K562 (cell line): Measurements from ENCODE around the gene GFI1B. TPM values are rescaled to one million over a fixed set of nuclear protein-coding genes. Genes with fewer than 3 reads are reported as not detected.

Source experiments
- DNMT1 ChIP-seq: fragments of 450-650 bp; IDR thresholded peaks from 2 replicates; pipeline ENCODE4 v1.6.1; 2016; ENCODE audit warnings: antibody characterized with exemption, mild to moderate bottlenecking
- ETV6 ChIP-seq, 3 experiments: fragments of 150-350 bp in 1 of 3; sonication (generic) in 1 of 3; formaldehyde crosslinking in 1 of 3; IDR thresholded peaks; 2 replicates each; pipeline versions ENCODE4 v1.6.1 to v1.8.0; 2014 to 2022; ENCODE audit warnings: borderline replicate concordance in 2 of 3, low read depth in 2 of 3, antibody characterized with exemption in 1 of 3, low read length in 1 of 3, mild to moderate bottlenecking in 1 of 3, missing genetic modification reagents in 1 of 3
- HEY1 ChIP-seq: fragments of 250-450 bp; sonication (Bioruptor Pico); IDR thresholded peaks from 2 replicates; pipeline ENCODE4 v1.5.0; 2020; ENCODE audit warnings: mild to moderate bottlenecking, moderate library complexity, borderline replicate concordance
- HIVEP1 ChIP-seq: fragments of 250-450 bp; sonication (Bioruptor Pico); IDR thresholded peaks from 2 replicates; pipeline ENCODE4 v1.4.0; 2020; ENCODE audit warnings: mild to moderate bottlenecking
- HNRNPL ChIP-seq: fragments of 200-400 bp; formaldehyde crosslinking; IDR thresholded peaks from 2 replicates; pipeline ENCODE4 v1.6.1; 2017; ENCODE audit warnings: low read depth, mild to moderate bottlenecking, low read length
- IRF9 ChIP-seq: fragments of 450-650 bp; IDR thresholded peaks from 2 replicates; pipeline ENCODE4 v1.6.1; 2016; ENCODE audit warnings: missing biosample characterization, missing genetic modification characterization
- JUN ChIP-seq, 2 experiments: sonication (generic) in 1 of 2; formaldehyde crosslinking in 1 of 2; IDR thresholded peaks; 2 replicates each; pipeline versions ENCODE4 v1.6.1 to v1.8.0; 2012 to 2022; ENCODE audit warnings: borderline replicate concordance in 2 of 2, mild to moderate bottlenecking in 2 of 2, improper control_type of control experiment in 1 of 2, low read depth in 1 of 2, low read length in 1 of 2, missing genetic modification reagents in 1 of 2
- L3MBTL2 ChIP-seq: fragments of 450-650 bp; IDR thresholded peaks from 2 replicates; pipeline ENCODE4 v1.6.1; 2016; ENCODE audit warnings: mild to moderate bottlenecking, moderate library complexity
- MXI1 ChIP-seq: IDR thresholded peaks from 2 replicates; pipeline ENCODE4 v1.6.1; 2011; ENCODE audit warnings: low read depth, mild to moderate bottlenecking, improper control_type of control experiment, low read length
- NCOA4 ChIP-seq: fragments of 450-650 bp; IDR thresholded peaks from 2 replicates; pipeline ENCODE4 v1.6.1; 2018; ENCODE audit warnings: mild to moderate bottlenecking; ENCODE audit not compliant: partially characterized antibody
- POLR3A ChIP-seq: IDR thresholded peaks from 2 replicates; pipeline ENCODE4 v1.6.1; 2011; ENCODE audit warnings: borderline replicate concordance, mild to moderate bottlenecking, moderate library complexity; ENCODE audit not compliant: insufficient read length, insufficient read depth; ENCODE audit errors: extremely low read depth
- TCF3 ChIP-seq: sonication (generic); formaldehyde crosslinking; IDR thresholded peaks from 2 replicates; pipeline ENCODE4 v1.4.0; 2020; ENCODE audit warnings: mild to moderate bottlenecking, missing genetic modification reagents
- ZBTB1 ChIP-seq: sonication (generic); formaldehyde crosslinking; IDR thresholded peaks from 2 replicates; pipeline ENCODE4 v1.8.1; 2023; ENCODE audit warnings: missing genetic modification reagents, low read depth, mild to moderate bottlenecking, borderline replicate concordance
- ZNF253 ChIP-seq: fragments of 250-450 bp; sonication (Bioruptor Pico); conservative IDR thresholded peaks from 2 replicates; pipeline ENCODE4 v1.6.1; 2021; ENCODE audit warnings: mild to moderate bottlenecking
- ZSCAN32 ChIP-seq: fragments of 450-650 bp; formaldehyde crosslinking; IDR thresholded peaks from 2 replicates; pipeline ENCODE4 v1.4.0; 2020; ENCODE audit warnings: mild to moderate bottlenecking, moderate library complexity
- polyA plus RNA-seq, 8 experiments: library from polyadenylated mRNA; depleted of rRNA in 4 of 8; stranded (reverse) in 5 of 8; unstranded in 3 of 8; fragments of >200 nt; fragmentation: Nextera tagmentation in 2 of 8; fragmentation: Illumina TruSeq in 1 of 8; extraction: Ambion mirVana in 2 of 8; extraction: Trizol in 1 of 8; gene quantifications; 2 replicates each; pipeline versions ENCODE4 v1.2.1 to v1.2.3, GENCODE V29; 2011 to 2014; ENCODE audit warnings: inconsistent platforms in 1 of 8, missing spikeins in 1 of 8
- total RNA-seq, 7 experiments: library from RNA; depleted of rRNA in 6 of 7; stranded (reverse); fragments of >200 nt in 6 of 7; fragmentation: Illumina TruSeq in 2 of 7; extraction: Trizol in 2 of 7; gene quantifications; 2 replicates each; pipeline versions ENCODE4 v1.2.1 to v1.2.3, GENCODE V29; 2011 to 2021; ENCODE audit warnings: low replicate concordance in 1 of 7
- TF ChIP-seq, protein P1 (sequence below): IDR thresholded peaks from 2 replicates; pipeline ENCODE4 v1.6.1; 2012; ENCODE audit warnings: low read depth, low read length, improper control_type of control experiment, borderline replicate concordance
- TF ChIP-seq, protein P2 (sequence below): sonication (generic); formaldehyde crosslinking; IDR thresholded peaks from 2 replicates; pipeline ENCODE4 v1.8.0; 2022; ENCODE audit warnings: mild to moderate bottlenecking, missing genetic modification reagents
- TF ChIP-seq, protein P3 (sequence below): sonication (generic); formaldehyde crosslinking; IDR thresholded peaks from 2 replicates; pipeline ENCODE4 v1.8.0; 2022; ENCODE audit warnings: mild to moderate bottlenecking, missing genetic modification reagents

Gene GFI1B
- total and polyA plus RNA-seq, 9 of the 15 experiments (the other 6 are each of a cell fraction or from before 2014, with no cell fraction given): 8.0 to 75.7 (median 34.5) TPM

DNA sequence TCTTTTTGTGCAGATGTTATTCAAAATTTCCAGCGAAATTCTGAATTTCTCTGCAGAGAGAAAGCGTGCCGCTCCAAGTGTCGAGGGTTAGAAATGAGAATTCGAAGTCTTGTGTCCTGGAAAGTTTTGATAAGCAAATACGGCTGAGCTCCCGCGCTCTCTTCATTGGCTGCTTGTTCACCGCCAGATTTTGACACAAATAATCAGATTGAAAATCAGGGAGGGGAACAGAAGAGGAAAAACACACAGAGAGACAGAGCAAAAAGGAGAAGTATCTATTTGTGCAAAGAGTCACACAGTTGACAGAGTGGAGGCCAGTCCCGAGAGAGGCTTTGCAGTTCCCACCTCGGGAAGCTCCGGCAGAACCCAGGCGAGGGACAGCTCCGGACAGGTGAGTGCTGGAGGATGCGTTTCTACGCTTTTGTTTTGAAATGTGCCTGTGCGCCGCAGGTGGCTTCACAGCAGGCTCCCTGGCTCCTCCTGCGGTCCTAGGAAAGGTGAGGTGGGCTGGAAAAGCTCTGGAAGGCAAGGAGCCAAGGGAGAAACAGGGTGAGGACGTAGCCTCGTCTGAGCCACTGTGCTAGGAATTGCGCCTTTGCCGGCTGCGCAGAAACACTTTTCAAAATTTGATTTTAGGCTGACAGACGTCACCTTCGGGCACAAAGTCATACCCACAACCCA, at the start of gene GFI1B (continued):
- TF ChIP-seq, protein P1, sequence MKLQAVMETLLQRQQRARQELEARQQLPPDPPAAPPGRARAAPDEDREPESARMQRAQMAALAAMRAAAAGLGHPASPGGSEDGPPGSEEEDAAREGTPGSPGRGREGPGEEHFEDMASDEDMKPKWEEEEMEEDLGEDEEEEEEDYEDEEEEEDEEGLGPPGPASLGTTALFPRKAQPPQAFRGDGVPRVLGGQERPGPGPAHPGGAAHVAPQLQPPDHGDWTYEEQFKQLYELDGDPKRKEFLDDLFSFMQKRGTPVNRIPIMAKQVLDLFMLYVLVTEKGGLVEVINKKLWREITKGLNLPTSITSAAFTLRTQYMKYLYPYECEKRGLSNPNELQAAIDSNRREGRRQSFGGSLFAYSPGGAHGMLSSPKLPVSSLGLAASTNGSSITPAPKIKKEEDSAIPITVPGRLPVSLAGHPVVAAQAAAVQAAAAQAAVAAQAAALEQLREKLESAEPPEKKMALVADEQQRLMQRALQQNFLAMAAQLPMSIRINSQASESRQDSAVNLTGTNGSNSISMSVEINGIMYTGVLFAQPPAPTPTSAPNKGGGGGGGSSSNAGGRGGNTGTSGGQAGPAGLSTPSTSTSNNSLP: peak; percentile 69; the same call in 1 of the 2 replicates
- peak; percentile 38; the same call in 1 of the 2 replicates for TF ChIP-seq JUN (IDR thresholded peaks at IDR 0.05; ENCODE audit: borderline replicate concordance, low read depth, low read length)
- TF ChIP-seq JUN (CRISPR knock-in tag; IDR thresholded peaks at IDR 0.05; ENCODE audit: borderline replicate concordance): no peak
- no peak for TF ChIP-seq ZBTB1 (CRISPR knock-in tag)
- no peak for TF ChIP-seq IRF9 (tag)
- TF ChIP-seq HEY1 (CRISPR knock-in tag): no peak
- TF ChIP-seq ZNF253 (CRISPR knock-in tag): no peak
- TF ChIP-seq MXI1: peak; percentile 65; the same call in 1 of the 2 replicates
- TF ChIP-seq NCOA4: no peak
- no peak for TF ChIP-seq ETV6 (IDR thresholded peaks at IDR 0.05; ENCODE audit: borderline replicate concordance in 1 of 2, low read depth in 2 of 2, low read length in 1 of 2)
- TF ChIP-seq ETV6 (CRISPR knock-in tag; IDR thresholded peaks at IDR 0.05; ENCODE audit: borderline replicate concordance): no peak
- TF ChIP-seq, protein P2, sequence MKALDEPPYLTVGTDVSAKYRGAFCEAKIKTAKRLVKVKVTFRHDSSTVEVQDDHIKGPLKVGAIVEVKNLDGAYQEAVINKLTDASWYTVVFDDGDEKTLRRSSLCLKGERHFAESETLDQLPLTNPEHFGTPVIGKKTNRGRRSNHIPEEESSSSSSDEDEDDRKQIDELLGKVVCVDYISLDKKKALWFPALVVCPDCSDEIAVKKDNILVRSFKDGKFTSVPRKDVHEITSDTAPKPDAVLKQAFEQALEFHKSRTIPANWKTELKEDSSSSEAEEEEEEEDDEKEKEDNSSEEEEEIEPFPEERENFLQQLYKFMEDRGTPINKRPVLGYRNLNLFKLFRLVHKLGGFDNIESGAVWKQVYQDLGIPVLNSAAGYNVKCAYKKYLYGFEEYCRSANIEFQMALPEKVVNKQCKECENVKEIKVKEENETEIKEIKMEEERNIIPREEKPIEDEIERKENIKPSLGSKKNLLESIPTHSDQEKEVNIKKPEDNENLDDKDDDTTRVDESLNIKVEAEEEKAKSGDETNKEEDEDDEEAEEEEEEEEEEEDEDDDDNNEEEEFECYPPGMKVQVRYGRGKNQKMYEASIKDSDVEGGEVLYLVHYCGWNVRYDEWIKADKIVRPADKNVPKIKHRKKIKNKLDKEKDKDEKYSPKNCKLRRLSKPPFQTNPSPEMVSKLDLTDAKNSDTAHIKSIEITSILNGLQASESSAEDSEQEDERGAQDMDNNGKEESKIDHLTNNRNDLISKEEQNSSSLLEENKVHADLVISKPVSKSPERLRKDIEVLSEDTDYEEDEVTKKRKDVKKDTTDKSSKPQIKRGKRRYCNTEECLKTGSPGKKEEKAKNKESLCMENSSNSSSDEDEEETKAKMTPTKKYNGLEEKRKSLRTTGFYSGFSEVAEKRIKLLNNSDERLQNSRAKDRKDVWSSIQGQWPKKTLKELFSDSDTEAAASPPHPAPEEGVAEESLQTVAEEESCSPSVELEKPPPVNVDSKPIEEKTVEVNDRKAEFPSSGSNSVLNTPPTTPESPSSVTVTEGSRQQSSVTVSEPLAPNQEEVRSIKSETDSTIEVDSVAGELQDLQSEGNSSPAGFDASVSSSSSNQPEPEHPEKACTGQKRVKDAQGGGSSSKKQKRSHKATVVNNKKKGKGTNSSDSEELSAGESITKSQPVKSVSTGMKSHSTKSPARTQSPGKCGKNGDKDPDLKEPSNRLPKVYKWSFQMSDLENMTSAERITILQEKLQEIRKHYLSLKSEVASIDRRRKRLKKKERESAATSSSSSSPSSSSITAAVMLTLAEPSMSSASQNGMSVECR (CRISPR knock-in tag): peak; percentile 81; the same call in 1 of the 2 replicates
- TF ChIP-seq L3MBTL2: peak; percentile 96
- no peak for TF ChIP-seq HIVEP1 (CRISPR knock-in tag)
- TF ChIP-seq POLR3A: no peak
- TF ChIP-seq HNRNPL: no peak
- TF ChIP-seq ZSCAN32: no peak
- peak; percentile 47 for TF ChIP-seq TCF3 (CRISPR knock-in tag)
- TF ChIP-seq, protein P3, sequence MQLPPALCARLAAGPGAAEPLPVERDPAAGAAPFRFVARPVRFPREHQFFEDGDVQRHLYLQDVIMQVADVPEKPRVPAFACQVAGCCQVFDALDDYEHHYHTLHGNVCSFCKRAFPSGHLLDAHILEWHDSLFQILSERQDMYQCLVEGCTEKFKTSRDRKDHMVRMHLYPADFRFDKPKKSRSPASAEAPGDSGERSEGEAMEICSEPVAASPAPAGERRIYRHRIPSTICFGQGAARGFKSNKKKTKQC (CRISPR knock-in tag): no peak
- TF ChIP-seq DNMT1: 0 out of 2 replicates have a peak, but pooled peaks have one; percentile 0
